ENCODE results near the gene KISS1R.

DNA sequence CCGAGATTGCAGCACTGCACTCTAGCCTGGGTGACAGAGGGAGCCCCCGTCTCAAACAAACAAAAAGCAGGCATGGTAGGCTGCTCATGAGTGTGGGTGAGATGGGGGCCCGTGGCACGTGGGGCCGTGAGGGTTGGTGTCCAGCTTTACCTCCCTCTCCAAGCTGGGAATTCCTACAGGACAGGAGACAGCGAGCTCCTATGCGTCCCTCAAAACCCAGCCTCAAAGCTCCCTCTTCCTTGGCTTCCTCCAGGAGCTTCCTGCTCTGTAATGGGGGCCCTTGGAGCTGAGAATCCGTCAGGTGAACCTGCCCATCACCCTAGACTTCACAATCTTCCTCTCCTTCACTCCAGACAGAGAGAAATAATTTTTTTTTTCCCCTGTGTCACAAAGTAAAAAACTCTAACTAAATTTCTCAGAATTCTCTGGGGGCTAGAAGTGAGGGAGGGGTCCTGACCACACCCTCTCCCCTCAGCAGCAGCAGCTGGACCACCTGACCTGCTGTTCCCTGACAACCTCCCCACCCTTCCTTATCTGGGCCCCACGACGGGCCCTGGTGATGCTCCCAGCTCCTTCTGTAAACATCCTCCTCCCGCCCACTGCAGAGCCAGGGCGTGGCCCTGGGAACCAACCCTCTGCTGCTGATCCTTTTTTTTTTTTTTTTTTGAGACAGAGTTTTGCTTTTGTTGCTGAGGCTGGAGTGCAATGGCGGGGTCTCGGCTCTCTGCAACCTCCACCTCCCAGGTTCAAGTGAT lies 44.9 kb downstream of the KISS1R start:
- TF ChIP-seq, protein P1, sequence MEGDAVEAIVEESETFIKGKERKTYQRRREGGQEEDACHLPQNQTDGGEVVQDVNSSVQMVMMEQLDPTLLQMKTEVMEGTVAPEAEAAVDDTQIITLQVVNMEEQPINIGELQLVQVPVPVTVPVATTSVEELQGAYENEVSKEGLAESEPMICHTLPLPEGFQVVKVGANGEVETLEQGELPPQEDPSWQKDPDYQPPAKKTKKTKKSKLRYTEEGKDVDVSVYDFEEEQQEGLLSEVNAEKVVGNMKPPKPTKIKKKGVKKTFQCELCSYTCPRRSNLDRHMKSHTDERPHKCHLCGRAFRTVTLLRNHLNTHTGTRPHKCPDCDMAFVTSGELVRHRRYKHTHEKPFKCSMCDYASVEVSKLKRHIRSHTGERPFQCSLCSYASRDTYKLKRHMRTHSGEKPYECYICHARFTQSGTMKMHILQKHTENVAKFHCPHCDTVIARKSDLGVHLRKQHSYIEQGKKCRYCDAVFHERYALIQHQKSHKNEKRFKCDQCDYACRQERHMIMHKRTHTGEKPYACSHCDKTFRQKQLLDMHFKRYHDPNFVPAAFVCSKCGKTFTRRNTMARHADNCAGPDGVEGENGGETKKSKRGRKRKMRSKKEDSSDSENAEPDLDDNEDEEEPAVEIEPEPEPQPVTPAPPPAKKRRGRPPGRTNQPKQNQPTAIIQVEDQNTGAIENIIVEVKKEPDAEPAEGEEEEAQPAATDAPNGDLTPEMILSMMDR (IDR thresholded peaks at IDR 0.05; ENCODE audit: low read length): no peak
- no peak for TF ChIP-seq EZH2 (optimal IDR thresholded peaks at IDR 0.05; ENCODE audit: low read depth, low read length)
